Stimulated activated CD4-positive, alpha-beta T cell treated with anti-CD3 and anti-CD28 coated beads, Interleukin-4, amount 100 ng/mL, for 48 hours (primary cell): ENCODE results near the gene ANKRD6.

Source experiments
- DNase-seq, 2 donors: peaks; one replicate each; pipeline ENCODE4 v3.0.0-alpha.2; 2020; ENCODE audit warnings: low read depth in 2 of 2

ANKRD6 gene

GRCh38 chr6:89657445-89658158 lies 224.7 kb downstream of the ANKRD6 start:
- DNase-seq: no peak

- no peak for DNase-seq
Observed at GRCh38 chr6:89660981-89661380, 228.0 kb downstream of the ANKRD6 start.

- DNase-seq: no peak
Observed at GRCh38 chr6:89661559-89661958, 228.6 kb downstream of the ANKRD6 start.

GRCh38 chr6:89662659-89663223 lies 229.8 kb downstream of the ANKRD6 start:
- DNase-seq: no peak

DNA sequence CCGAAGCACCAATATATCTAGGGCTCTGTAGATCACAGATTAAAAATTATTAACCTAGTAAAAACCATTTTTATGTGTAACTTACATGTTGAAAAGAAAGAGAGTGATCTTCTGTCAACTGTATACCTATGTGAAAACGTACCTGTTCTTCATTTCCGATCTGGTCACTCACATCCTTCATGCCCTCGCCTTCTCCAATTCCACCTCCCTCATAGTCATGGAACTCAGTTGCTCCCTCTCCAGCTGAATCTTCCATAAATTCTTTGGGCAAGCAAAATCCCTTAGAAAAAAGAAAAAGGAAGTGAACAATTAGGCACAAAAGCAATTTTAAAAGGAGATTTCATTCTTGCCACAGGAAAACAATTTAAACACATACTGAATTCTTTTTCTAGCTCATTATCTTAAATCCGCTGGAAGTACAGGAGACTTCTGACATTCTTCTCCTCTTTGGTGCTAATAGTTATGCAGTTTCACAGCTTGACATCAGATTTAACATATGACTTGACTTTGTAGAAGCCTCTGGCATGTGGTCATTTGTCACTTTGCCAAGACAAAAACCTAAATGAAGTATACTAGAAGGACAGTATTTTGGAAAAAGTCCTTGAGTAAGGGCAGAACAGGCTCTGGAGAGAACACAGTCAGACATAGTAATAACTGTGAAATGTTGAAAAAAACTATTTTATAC lies 235.1 kb downstream of the ANKRD6 start:
- no peak for DNase-seq

DNA sequence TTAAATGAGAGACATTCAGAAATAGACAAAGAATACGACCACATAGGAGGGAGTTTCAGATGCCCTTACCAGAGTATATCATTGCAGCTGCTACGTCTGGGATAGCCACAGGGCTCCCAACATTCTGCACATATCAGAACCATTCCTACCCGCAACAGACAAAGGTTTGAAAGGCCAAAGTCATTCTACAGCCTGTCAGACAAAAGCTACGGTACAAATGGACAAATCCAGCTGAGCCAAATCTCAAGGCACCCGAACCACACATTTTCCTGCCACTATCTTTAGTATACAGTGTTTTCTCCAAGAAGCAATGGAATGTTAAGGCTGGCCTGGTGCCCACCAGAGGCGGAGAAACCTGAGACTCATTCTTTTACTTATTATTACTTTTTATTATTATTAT lies 236.1 kb downstream of the ANKRD6 start:
- no peak for DNase-seq

DNA sequence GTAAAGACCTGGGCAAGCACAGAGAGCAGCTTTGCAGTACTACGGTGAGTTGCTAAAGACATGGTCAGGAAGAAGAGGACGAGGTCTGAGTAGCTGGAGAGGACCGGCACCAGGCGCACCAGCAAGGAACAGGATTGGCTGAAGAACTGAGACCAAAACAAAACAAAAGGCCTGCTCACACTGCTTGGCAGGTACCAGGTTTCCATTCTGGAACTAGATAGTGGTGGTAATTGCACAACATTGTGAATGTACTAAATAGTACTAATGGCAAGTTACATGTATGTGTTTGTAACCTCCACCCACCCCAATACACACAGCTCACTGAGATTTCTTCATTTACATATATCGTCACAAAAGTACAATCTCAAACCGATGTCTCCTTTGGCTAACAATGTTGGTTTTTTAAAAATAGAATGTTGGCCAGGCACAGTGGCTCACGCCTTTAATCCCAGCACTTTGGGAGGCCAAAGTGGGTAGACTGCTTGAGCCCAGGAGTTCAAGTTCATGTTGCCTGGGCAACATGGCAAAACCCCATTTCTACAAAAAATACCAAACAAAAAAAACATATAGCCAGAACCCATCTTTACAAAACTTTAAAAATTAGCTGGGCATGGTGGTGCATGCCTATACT lies 238.1 kb downstream of the ANKRD6 start:
- DNase-seq: no peak

- no peak for DNase-seq
Observed at GRCh38 chr6:89675949-89676748, 243.2 kb downstream of the ANKRD6 start.

GRCh38 chr6:89678531-89678930 lies 245.6 kb downstream of the ANKRD6 start:
- DNase-seq: no peak

DNA sequence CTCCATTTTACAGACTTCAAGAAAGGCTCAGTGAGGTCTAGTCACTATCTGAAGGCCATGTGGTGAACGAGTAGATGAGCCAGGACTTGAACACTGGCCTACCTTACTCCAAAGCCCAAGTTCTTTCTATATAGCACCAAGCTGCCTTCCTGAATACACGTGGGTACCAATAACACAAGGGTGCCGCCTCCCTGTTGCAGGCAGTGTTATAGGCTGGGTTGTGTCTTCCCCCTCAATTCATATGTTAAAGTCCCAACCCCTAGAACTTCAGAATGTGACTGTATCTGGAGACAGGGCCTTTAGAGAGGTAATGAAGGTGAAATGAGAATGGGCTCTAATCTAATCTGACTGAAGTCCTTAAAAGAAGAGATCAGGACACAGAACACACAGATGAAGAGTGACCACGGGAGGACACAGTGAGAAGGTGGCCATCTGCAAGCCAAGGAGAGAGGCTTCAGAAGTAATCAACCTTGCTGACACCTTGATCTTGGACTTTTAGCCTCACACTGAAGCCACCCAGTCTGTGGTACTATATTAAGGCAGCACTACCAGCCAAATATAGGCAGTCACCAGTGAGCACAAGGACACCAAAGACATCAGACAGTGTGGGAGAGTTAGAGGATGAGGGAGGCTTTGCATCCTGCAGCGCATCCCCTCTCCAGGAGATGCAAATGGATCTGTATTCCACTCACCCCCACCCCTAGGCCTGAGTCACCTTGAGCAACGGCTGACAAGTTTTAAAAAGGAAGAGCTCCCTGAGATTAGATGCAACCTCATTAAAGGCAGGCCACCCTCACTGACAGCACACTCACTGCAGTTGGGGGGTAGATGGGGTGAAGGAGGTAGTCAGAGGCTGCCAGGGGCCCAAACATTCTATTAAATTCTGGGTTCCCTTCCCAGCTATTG lies 246.5 kb downstream of the ANKRD6 start:
- DNase-seq: no peak

DNA sequence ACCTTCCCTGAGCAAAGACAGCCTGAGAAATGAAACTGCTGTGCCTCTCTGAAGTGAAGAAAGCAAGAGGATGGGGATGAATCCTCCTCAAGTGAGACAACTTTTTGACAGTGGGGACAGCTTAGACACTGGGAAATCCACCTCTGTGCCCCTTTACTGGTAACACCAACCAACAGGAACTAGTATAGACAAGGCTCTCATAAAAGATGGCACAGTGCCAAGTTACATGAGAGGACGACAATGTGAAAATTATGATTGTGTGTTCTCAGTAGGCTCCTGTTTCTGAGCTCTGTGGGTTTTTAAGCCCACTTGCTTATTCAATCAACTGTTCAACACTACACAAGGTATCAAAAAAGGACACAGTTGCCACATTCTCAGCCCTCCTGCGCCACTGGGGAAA lies 247.2 kb downstream of the ANKRD6 start:
- no peak for DNase-seq

GRCh38 chr6:89680551-89680950 lies 247.6 kb downstream of the ANKRD6 start:
- DNase-seq: no peak

GRCh38 chr6:89681983-89682564 lies 249.1 kb downstream of the ANKRD6 start:
- DNase-seq: no peak

DNA sequence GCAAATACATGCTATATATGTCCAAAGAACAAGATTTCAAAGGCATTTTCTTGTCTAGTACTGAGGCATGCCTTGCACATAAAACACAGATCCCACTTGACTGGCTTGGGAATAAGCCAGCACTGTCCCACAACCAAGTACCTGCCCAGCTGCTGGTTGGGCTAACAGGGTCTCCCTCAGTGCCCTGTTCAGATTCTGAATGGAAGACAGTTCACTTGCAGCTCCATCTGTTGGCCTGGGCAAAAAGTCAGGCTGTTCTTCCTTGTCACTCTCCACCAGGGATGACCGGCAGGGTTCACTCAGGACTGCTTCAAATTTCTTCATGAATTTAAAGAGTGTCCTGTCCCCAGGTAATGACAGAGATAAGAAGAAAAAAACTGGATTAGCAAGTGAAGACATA lies 250.0 kb downstream of the ANKRD6 start:
- DNase-seq: no peak
